ENCODE data around the gene CIAO2B.

DNA sequence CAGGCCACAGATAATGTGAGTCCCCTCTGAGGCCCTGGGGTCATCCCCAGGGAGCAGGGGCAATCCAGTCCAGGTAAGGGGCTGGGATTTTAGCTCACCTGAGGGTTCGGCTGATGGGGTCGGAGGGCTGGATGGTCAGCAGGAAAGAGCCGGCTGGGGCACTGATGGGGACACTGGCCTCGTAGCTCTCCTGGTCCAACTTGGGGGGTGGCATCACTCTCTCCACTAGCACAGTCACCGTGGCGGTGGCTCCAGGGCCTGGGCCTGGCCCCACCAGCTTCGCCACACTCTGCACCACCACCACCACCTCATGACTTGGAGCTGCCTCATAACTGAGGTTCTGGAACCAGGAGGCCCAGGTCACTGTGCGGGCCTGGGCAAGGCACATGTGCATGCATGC is 22.4 kb downstream of the CIAO2B start:
- TF ChIP-seq, protein P1, sequence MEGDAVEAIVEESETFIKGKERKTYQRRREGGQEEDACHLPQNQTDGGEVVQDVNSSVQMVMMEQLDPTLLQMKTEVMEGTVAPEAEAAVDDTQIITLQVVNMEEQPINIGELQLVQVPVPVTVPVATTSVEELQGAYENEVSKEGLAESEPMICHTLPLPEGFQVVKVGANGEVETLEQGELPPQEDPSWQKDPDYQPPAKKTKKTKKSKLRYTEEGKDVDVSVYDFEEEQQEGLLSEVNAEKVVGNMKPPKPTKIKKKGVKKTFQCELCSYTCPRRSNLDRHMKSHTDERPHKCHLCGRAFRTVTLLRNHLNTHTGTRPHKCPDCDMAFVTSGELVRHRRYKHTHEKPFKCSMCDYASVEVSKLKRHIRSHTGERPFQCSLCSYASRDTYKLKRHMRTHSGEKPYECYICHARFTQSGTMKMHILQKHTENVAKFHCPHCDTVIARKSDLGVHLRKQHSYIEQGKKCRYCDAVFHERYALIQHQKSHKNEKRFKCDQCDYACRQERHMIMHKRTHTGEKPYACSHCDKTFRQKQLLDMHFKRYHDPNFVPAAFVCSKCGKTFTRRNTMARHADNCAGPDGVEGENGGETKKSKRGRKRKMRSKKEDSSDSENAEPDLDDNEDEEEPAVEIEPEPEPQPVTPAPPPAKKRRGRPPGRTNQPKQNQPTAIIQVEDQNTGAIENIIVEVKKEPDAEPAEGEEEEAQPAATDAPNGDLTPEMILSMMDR (IDR thresholded peaks at IDR 0.05): no peak
- no peak for TF ChIP-seq POLR2AphosphoS5 (IDR thresholded peaks at IDR 0.05)
- TF ChIP-seq POLR2A (IDR thresholded peaks at IDR 0.05): no peak
- TF ChIP-seq EP300 (IDR thresholded peaks at IDR 0.05; ENCODE audit: low read depth): no peak
